K562 (cell line): Measurements from ENCODE around the gene STIM1. TPM values are rescaled to one million over a fixed set of nuclear protein-coding genes. Genes with fewer than 3 reads are reported as not detected.

Experiments used
- DMBX1 ChIP-seq: fragments of 250-450 bp; sonication (Bioruptor Pico); IDR thresholded peaks from 2 replicates; pipeline ENCODE4 v1.8.0; 2022; ENCODE audit warnings: inconsistent platforms, mild to moderate bottlenecking, moderate library complexity, borderline replicate concordance
- GTF3C2 ChIP-seq: IDR thresholded peaks from 3 replicates; pipeline ENCODE4 v1.6.1; 2011; ENCODE audit warnings: borderline replicate concordance, mild to moderate bottlenecking, moderate library complexity; ENCODE audit not compliant: insufficient read length; ENCODE audit errors: extremely low read depth
- IRF1 ChIP-seq: sonication (generic); formaldehyde crosslinking; IDR thresholded peaks from 2 replicates; pipeline ENCODE4 v1.8.0; 2022; ENCODE audit warnings: missing genetic modification reagents, mild to moderate bottlenecking, borderline replicate concordance
- MEF2D ChIP-seq: conservative IDR thresholded peaks from 2 replicates; pipeline ENCODE4 v1.6.1; 2016; ENCODE audit warnings: low read depth, missing genetic modification characterization, missing compliant biosample characterization
- NCOA1 ChIP-seq: fragments of 450-650 bp; IDR thresholded peaks from 2 replicates; pipeline ENCODE4 v1.6.1; 2016; ENCODE audit warnings: low read depth
- POLR2H ChIP-seq: IDR thresholded peaks from 2 replicates; pipeline ENCODE4 v1.6.1; 2016; ENCODE audit warnings: missing genetic modification characterization, low read depth, mild to moderate bottlenecking, control low read depth, missing compliant biosample characterization, moderate library complexity
- SIN3B ChIP-seq: fragments of 450-650 bp; IDR thresholded peaks from 2 replicates; pipeline ENCODE4 v1.6.1; 2017; ENCODE audit warnings: low read depth, mild to moderate bottlenecking, moderate library complexity
- ZBTB40 ChIP-seq, 2 experiments: fragments of 450-650 bp in 1 of 2; sonication (generic) in 1 of 2; formaldehyde crosslinking in 1 of 2; IDR thresholded peaks; 2 replicates each; pipeline versions ENCODE4 v1.7.1 to v1.9.0; 2016 to 2022; ENCODE audit warnings: inconsistent platforms in 1 of 2, mild to moderate bottlenecking in 1 of 2, missing genetic modification reagents in 1 of 2
- ZKSCAN8 ChIP-seq: fragments of 200-800 bp; sonication (Bioruptor generic); IDR thresholded peaks from 2 replicates; pipeline ENCODE4 v1.6.1; 2016; ENCODE audit warnings: missing genetic modification characterization, missing compliant biosample characterization
- ZNF175 ChIP-seq: fragments of 200-800 bp; sonication (Bioruptor generic); IDR thresholded peaks from 2 replicates; pipeline ENCODE4 v1.6.1; 2016; ENCODE audit warnings: low read depth, mild to moderate bottlenecking, missing genetic modification characterization, missing compliant biosample characterization
- ZNF282 ChIP-seq: sonication (generic); formaldehyde crosslinking; IDR thresholded peaks from 2 replicates; pipeline ENCODE4 v1.8.1; 2023; ENCODE audit warnings: missing genetic modification reagents
- ZNF507 ChIP-seq: conservative IDR thresholded peaks from 2 replicates; pipeline ENCODE4 v1.6.1; 2017; ENCODE audit warnings: missing genetic modification characterization, missing compliant biosample characterization
- ZZZ3 ChIP-seq: fragments of 450-650 bp; IDR thresholded peaks from 2 replicates; pipeline ENCODE4 v1.6.1; 2016; ENCODE audit warnings: antibody characterized with exemption, mild to moderate bottlenecking, moderate library complexity
- polyA plus RNA-seq, 8 experiments: library from polyadenylated mRNA; depleted of rRNA in 4 of 8; stranded (reverse) in 5 of 8; unstranded in 3 of 8; fragments of >200 nt; fragmentation: Nextera tagmentation in 2 of 8; fragmentation: Illumina TruSeq in 1 of 8; extraction: Ambion mirVana in 2 of 8; extraction: Trizol in 1 of 8; gene quantifications; 2 replicates each; pipeline versions ENCODE4 v1.2.1 to v1.2.3, GENCODE V29; 2011 to 2014; ENCODE audit warnings: inconsistent platforms in 1 of 8, missing spikeins in 1 of 8
- total RNA-seq, 7 experiments: library from RNA; depleted of rRNA in 6 of 7; stranded (reverse); fragments of >200 nt in 6 of 7; fragmentation: Illumina TruSeq in 2 of 7; extraction: Trizol in 2 of 7; gene quantifications; 2 replicates each; pipeline versions ENCODE4 v1.2.1 to v1.2.3, GENCODE V29; 2011 to 2021; ENCODE audit warnings: low replicate concordance in 1 of 7

STIM1 gene
- total and polyA plus RNA-seq, 9 of the 15 experiments (the other 6 are each of a cell fraction or from before 2014, with no cell fraction given) = 7.7 to 50.5 (median 22.5) TPM

- no peak for TF ChIP-seq ZNF507
- TF ChIP-seq ZBTB40 (IDR thresholded peaks at IDR 0.05) = 0 out of 2 replicates have a peak, but pooled peaks have one; percentile 22
- no peak for TF ChIP-seq ZBTB40 (CRISPR knock-in tag; IDR thresholded peaks at IDR 0.05)
- TF ChIP-seq MEF2D (tag) = no peak
- TF ChIP-seq ZNF282 = no peak
- no peak for TF ChIP-seq POLR2H (tag)
- no peak for TF ChIP-seq GTF3C2
- TF ChIP-seq DMBX1 (CRISPR knock-in tag) = no peak
- TF ChIP-seq ZKSCAN8 (CRISPR knock-in tag) = no peak
- no peak for TF ChIP-seq NCOA1
- no peak for TF ChIP-seq IRF1
- TF ChIP-seq ZNF175 (CRISPR knock-in tag) = no peak
- peak; percentile 47; the same call in 1 of the 2 replicates for TF ChIP-seq SIN3B
- TF ChIP-seq ZZZ3 = no peak
These were observed 47.3 kb upstream of the STIM1 start, which contains the start of gene PGAP2 (continued) for GRCh38 chr11:3807909-3808860.
